ENCODE measurements around the gene MAP4K3. TPM values are rescaled to one million over a fixed set of nuclear protein-coding genes. Genes with fewer than 3 reads are reported as not detected.

The MAP4K3 gene
- total RNA-seq, result 16.3 and 24.3 TPM in 2 replicates

DNA sequence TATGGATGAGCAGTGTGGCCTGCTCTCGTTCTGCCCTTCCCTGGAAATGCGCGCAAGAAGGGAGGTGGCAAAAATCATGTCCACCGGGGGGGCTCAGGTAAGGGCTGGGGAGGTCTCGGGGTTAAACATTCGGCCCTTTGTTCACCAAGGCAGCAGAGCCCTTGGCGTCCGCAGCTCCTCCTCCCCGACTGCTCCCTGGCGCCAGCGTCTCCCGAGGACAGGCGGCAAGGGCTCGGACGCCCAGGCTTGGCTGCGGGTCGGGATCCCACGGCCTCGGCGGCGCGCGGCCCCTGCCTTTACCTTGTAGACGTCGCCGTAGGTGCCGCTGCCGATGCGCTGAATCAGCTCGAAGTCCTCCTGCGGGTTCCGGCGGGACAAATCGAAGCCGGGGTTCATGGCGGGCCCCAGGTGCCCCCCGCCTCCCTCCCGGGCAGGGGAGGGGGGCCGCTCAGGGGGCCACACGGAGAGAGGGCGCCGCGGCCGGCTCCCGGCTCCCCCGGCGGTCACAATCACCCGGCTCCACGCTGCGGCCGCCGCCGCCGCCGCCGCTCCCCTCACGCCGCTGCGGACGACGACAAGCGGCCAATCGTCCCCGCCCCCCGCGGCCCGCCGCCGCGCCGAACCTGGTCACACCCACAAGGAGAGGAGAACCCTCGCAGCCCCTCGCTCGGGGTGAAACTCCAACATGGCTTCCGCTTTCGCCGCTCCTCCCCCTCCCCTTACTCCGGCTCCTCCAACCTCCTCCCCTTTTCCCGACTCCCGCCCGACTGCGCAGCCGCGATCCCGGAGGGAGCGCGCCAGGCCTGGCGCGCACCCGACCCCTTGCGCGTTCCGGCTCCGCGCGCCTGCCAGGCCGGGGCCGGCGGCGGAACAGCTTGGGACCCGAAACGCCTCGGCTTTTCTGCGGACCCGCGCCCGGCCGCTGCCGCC, at the start of gene MAP4K3:
Gene MAP4K3 (minus strand): TSS at position 694 of the 930 bp plus-strand sequence. CDS start 298 bp downstream, at position 396.

DNA sequence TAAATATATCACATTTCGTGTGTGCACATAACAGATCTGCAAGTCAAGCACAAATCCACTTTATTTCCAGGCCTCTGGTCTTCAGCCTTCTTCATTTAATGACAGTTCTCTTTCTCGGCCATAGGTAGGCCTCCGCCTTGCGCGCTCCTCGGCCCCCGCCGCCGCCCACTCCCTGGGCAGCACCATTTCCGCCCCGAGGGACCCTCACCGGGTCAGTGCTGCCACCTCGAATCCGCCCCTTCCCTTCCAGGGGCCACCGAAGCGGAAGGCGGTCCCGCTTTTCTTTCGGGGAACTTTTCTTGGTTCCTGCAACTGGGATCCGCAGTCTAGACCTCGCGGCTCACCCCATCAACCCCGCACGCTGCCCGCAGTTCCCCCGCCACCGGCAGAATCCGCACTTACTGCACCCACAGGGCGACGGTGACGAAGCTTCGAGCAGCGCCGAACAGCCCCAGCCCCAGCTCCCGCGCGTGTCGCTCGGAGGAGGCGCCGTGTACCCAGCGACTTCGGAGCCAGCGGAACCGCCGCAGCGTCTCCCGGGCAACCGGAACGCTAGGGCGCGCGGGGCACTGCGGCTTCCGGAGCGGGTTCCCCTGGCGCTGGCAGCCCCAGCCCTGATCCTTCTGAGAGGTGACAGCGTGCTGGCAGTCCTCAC, 193.5 kb downstream of the MAP4K3 start, which contains the start of gene CDKL4:
Gene CDKL4 (minus strand): TSS at position 502 of the 655 bp plus-strand sequence.

Other genes starting within 250 kb of the MAP4K3 start
- gene CDKL4, start 193.3 kb downstream of the MAP4K3 start, total RNA-seq, result 0.32 TPM in 1 of 2 replicates, not detected in the other
- 0.39 and 1.8 TPM in 2 replicates for gene TMEM178A, start 228.6 kb upstream of the MAP4K3 start, total RNA-seq

All from epithelial cell of alveolus of lung (primary cell).